ENCODE data around the gene RAP1B. TPM values are rescaled to one million over a fixed set of nuclear protein-coding genes. Genes with fewer than 3 reads are reported as not detected.

The RAP1B gene
- total and polyA plus RNA-seq, 2 of the 4 experiments (the other 2 are of a cell fraction), result 159 to 200 TPM

DNA sequence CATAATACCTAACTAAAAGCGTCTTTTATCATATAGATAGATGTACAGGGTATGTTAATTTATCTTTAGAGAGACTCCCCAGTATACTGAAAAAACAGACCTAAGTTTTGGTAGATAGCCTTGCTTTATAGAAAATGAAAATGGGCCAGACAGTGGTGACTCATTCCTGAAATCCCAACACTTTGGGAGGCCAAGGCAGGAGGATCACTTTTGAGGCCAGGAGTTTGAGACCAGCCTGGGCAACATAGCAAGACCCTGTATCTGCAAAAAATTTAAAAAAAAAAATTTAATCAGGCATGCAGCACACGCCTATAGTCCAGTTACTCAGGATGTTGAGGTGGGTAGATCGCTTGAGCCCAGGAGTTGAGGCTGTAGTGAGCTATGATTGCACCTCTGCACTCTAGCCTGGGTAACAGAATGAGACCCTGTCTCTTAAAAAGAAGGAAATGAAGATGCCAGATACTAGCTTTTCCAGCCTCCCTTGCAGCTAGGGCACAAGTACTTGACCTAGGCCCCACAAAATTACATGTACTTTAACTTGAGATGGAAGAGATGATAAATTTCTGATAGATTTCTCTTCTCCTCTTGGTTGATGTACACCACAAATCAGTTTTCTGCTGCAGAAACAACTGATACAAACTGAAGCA is 17.1 kb downstream of the RAP1B start:
- H3K9me1 ChIP-seq (ENCODE audit: insufficient read depth, low read length), result peaks cover 5% of the 10 kb centered on the region; the same call in 1 of the 2 replicates
- peaks cover 13% of the 10 kb centered on the region for H3K36me3 ChIP-seq (ENCODE audit: control insufficient read depth, insufficient read depth, low read length)
- H2BK5ac ChIP-seq (ENCODE audit: low read depth, low read length, poor library complexity, severe bottlenecking), result no peak overlapping the region
- no peak overlapping the region for H3K9ac ChIP-seq (ENCODE audit: low read depth, low read length)
- TF ChIP-seq POLR2A (IDR thresholded peaks at IDR 0.05; ENCODE audit: low read depth, low read length) (no peak), MAFK (IDR thresholded peaks at IDR 0.05; ENCODE audit: low read depth, low read length) (no peak), RCOR1 (IDR thresholded peaks at IDR 0.05; ENCODE audit: insufficient replicate concordance, low read length) (no peak), SMC3 (IDR thresholded peaks at IDR 0.05; ENCODE audit: low read depth, low read length) (no peak), FOS (IDR thresholded peaks at IDR 0.05; ENCODE audit: low read depth, low read length) (no peak), CHD1 (IDR thresholded peaks at IDR 0.05; ENCODE audit: low read depth, low read length) (no peak), BHLHE40 (IDR thresholded peaks at IDR 0.05; ENCODE audit: low read depth, low read length) (no peak), RAD21 (IDR thresholded peaks at IDR 0.05; ENCODE audit: low read length) (no peak)
- TF ChIP-seq, protein P1, sequence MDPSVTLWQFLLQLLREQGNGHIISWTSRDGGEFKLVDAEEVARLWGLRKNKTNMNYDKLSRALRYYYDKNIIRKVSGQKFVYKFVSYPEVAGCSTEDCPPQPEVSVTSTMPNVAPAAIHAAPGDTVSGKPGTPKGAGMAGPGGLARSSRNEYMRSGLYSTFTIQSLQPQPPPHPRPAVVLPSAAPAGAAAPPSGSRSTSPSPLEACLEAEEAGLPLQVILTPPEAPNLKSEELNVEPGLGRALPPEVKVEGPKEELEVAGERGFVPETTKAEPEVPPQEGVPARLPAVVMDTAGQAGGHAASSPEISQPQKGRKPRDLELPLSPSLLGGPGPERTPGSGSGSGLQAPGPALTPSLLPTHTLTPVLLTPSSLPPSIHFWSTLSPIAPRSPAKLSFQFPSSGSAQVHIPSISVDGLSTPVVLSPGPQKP (IDR thresholded peaks at IDR 0.05; ENCODE audit: borderline replicate concordance, low read depth, low read length), result no peak
- H2AK5ac ChIP-seq (ENCODE audit: low read depth, low read length), result no peak overlapping the region
- ChIA-PET CTCF (no interaction called here), POLR2A (ENCODE audit: unreplicated experiment) (no interaction called here)
- dilution Hi-C loops (cut with HindIII; ENCODE audit: low sequenced_read_pairs, unreplicated experiment), result no loop called here
- H3K56ac ChIP-seq (ENCODE audit: extremely low read depth, insufficient read depth, low read length), result no peak overlapping the region
- intact Hi-C loops (cut with micrococcal nuclease), result no loop called here
- H4K5ac ChIP-seq (ENCODE audit: low read depth, low read length), result no peak overlapping the region
- no peak overlapping the region for H3K4ac ChIP-seq (ENCODE audit: low read depth, low read length)
- no peaks in the 10 kb centered on the region for H3K27me3 ChIP-seq (ENCODE audit: control insufficient read depth, insufficient read depth, low read length)
- no peak for ATAC-seq (ENCODE audit: low read depth)
- H4K91ac ChIP-seq (ENCODE audit: insufficient read depth, low read depth, low read length), result no peak overlapping the region
- no peak overlapping the region for H3K14ac ChIP-seq (replicated peaks; ENCODE audit: low read depth, low read length)
- H3K23ac ChIP-seq (ENCODE audit: low read depth, low read length), result no peak overlapping the region
- DNase-seq, result no peak
- H4K8ac ChIP-seq (ENCODE audit: low read depth in 2 of 2, low read length in 2 of 2), result no peak overlapping the region
- H2BK15ac ChIP-seq (ENCODE audit: low read depth, low read length), result no peak overlapping the region
- H2BK120ac ChIP-seq (ENCODE audit: low read depth, low read length), result no peak overlapping the region
- H3K9me3 ChIP-seq (ENCODE audit: control insufficient read depth, insufficient read depth, low read length), result peaks cover 3% of the 10 kb centered on the region; the same call in 1 of the 2 replicates
- H3K18ac ChIP-seq (ENCODE audit: low read depth, low read length), result no peak overlapping the region
- H3K4me3 ChIP-seq (ENCODE audit: insufficient read depth, low read depth, low read length), result no peak overlapping the region
- H3K79me1 ChIP-seq (ENCODE audit: low read depth in 1 of 2, low read length in 2 of 2), result peaks cover 5 to 41% of the 10 kb centered on the region in 2 experiments; a peak in 3 of 4 replicates
- no TSS peak for BruUV-seq (replicated peaks)
- H2BK20ac ChIP-seq (ENCODE audit: low read depth, low read length), result no peak overlapping the region
- peaks cover 82% of the 10 kb centered on the region for H4K20me1 ChIP-seq (ENCODE audit: insufficient read depth, low read length)
- H2AFZ ChIP-seq (replicated peaks; ENCODE audit: low read length, poor library complexity), result no peak overlapping the region
- H2AK9ac ChIP-seq (replicated peaks; ENCODE audit: low read depth, low read length, poor library complexity), result no peak overlapping the region
- H3K4me2 ChIP-seq (ENCODE audit: low read depth, low read length), result no peak overlapping the region
- peaks cover 2% of the 10 kb centered on the region; the same call in 1 of the 2 replicates for H3K4me1 ChIP-seq (ENCODE audit: control insufficient read depth, insufficient read depth, low read length)
- no CpG with 5 or more reads among the region's 3 CpGs for WGBS, 2 experiments (ENCODE audit: extremely low coverage in 2 of 2, insufficient read length in 1 of 2)
- in situ Hi-C loops (cut with MboI; ENCODE audit: low sequenced_read_pairs), result no loop called here
- no peak overlapping the region for H3K27ac ChIP-seq (ENCODE audit: insufficient read depth, low read length)

All from IMR-90 (cell line).